GM12878 (cell line): ENCODE measurements around the gene IFITM5. TPM values are rescaled to one million over a fixed set of nuclear protein-coding genes. Genes with fewer than 3 reads are reported as not detected.

Experiments
- ATAC-seq: fragments of 200-7000 bp; cut with Tn5 transposase; 3 replicates; pipeline ENCODE4 v1.9.1; 2020; ENCODE audit warnings: mild to moderate bottlenecking, moderate library complexity
- BruUV-seq: library from RNA; stranded (reverse); fragments of 400-500 nt; replicated peaks from 2 replicates; lab custom pipeline; 2021; lab: Mats Ljungman, UMichigan
- CTCF ChIA-PET: fragments of 300-600 bp; sonication (Branson Sonifier 250); formaldehyde crosslinking; extraction: SDS; loops from one replicate; lab custom pipeline; 2021; ENCODE audit warnings: inconsistent platforms; lab: Yijun Ruan, JAX
- POLR2A ChIA-PET: fragments of 350-600 bp; formaldehyde crosslinking; extraction: SDS; loops from one replicate; lab custom pipeline; 2021; ENCODE audit warnings: inconsistent platforms; lab: Charles Lee
- RAD21 ChIA-PET: fragments of 300-600 bp; sonication (Branson Sonifier 250); formaldehyde crosslinking; loops from one replicate; lab custom pipeline; 2023; ENCODE audit warnings: antibody characterized with exemption; ENCODE audit not compliant: unreplicated experiment; lab: Charles Lee
- SMC1A ChIA-PET: fragments of 300-600 bp; sonication (Branson Sonifier 250); formaldehyde crosslinking; loops from one replicate; lab custom pipeline; 2023; ENCODE audit not compliant: unreplicated experiment, uncharacterized antibody; lab: Charles Lee
- DNase-seq: peaks from one replicate; pipeline ENCODE4 v3.0.0-alpha.2; 2011; ENCODE audit warnings: low read depth, low spot score
- FAIRE-seq: peaks from 3 replicates; lab custom pipeline; 2011; peaks lifted over from hg19 to GRCh38; lab: Jason Lieb, UNC
- H2AFZ ChIP-seq: 2 replicates; pipeline ENCODE4 v1.6.0; 2011; ENCODE audit warnings: low read depth, low read length, control low read depth; ENCODE audit not compliant: control insufficient read depth
- H3K27ac ChIP-seq: 2 replicates; pipeline ENCODE4 v1.5.1; 2011; ENCODE audit warnings: control low read depth; ENCODE audit not compliant: control insufficient read depth, insufficient read depth
- H3K27me3 ChIP-seq, 2 experiments: replicated peaks in 1 of 2; 2 replicates each; pipeline versions ENCODE4 v1.6.0 to v1.6.1; 2011; ENCODE audit warnings: low read length in 1 of 2; ENCODE audit not compliant: control insufficient read depth in 2 of 2, insufficient read depth in 2 of 2
- H3K36me3 ChIP-seq, 2 experiments: 2 replicates each; pipeline ENCODE4 v1.5.1; 2011; ENCODE audit warnings: low read length in 1 of 2; ENCODE audit not compliant: control insufficient read depth in 2 of 2, insufficient read depth in 2 of 2
- H3K4me1 ChIP-seq: 2 replicates; pipeline ENCODE4 v1.6.1; 2011; ENCODE audit warnings: mild to moderate bottlenecking, low read length, moderate library complexity, mixed read lengths; ENCODE audit not compliant: control insufficient read depth, insufficient read depth
- H3K4me2 ChIP-seq: 2 replicates; pipeline ENCODE4 v1.6.0; 2011; ENCODE audit warnings: control low read depth; ENCODE audit not compliant: control insufficient read depth, insufficient read depth
- H3K4me3 ChIP-seq: fragments of 200-600 bp; sonication (generic); 2 replicates; pipeline ENCODE4 v1.5.1; 2016
- H3K79me2 ChIP-seq: 2 replicates; pipeline ENCODE4 v1.6.0; 2011; ENCODE audit warnings: low read length; ENCODE audit not compliant: control insufficient read depth, insufficient read depth
- H3K9ac ChIP-seq: 2 replicates; pipeline ENCODE4 v1.8.0; 2011; ENCODE audit warnings: low read length, control low read depth, mixed read lengths; ENCODE audit not compliant: control insufficient read depth, insufficient read depth
- H3K9me3 ChIP-seq: replicated peaks from 3 replicates; pipeline ENCODE4 v1.5.1; 2011; ENCODE audit warnings: mild to moderate bottlenecking, low read length; ENCODE audit not compliant: control insufficient read depth, insufficient read depth
- H4K20me1 ChIP-seq: 2 replicates; pipeline ENCODE4 v1.6.0; 2011; ENCODE audit not compliant: control insufficient read depth, insufficient read depth
- BCL11A ChIP-seq: IDR thresholded peaks from 2 replicates; pipeline ENCODE4 v1.6.1; 2011; ENCODE audit warnings: low read depth, low read length
- SRF ChIP-seq, 2 experiments: IDR thresholded peaks; 2 replicates each; pipeline ENCODE4 v1.6.1; 2011; ENCODE audit warnings: low read depth in 2 of 2, low read length in 2 of 2, mild to moderate bottlenecking in 1 of 2, moderate library complexity in 1 of 2
- TBL1XR1 ChIP-seq: IDR thresholded peaks from 2 replicates; pipeline ENCODE4 v1.6.1; 2012; ENCODE audit warnings: low read depth, low read length, improper control_type of control experiment
- WGBS: methylation state at CpG from one replicate; pipeline ENCODE4 v1.1.6; 2016; ENCODE audit warnings: low lambda C conversion rate; ENCODE audit not compliant: insufficient replicate concordance, insufficient coverage; ENCODE audit errors: missing lambda C conversion rate; 5-methylcytosine and 5-hydroxymethylcytosine counted together
- in situ Hi-C: fragments of 300-500 bp; cut with MboI; formaldehyde crosslinking; loops from 9 replicates; pipeline ENCODE4 v1.14.3; 2018; ENCODE audit warnings: mixed read lengths
- intact Hi-C: fragments of 100-400 bp; cut with micrococcal nuclease; formaldehyde crosslinking; loops from one replicate; pipeline ENCODE4 v1.14.2; 2022; ENCODE audit not compliant: unreplicated experiment
- polyA plus RNA-seq, 11 experiments: library from polyadenylated mRNA; depleted of rRNA in 4 of 11; unstranded in 6 of 11; stranded (reverse) in 5 of 11; fragments of >200 nt; fragmentation: Nextera tagmentation in 4 of 11; fragmentation: Illumina TruSeq in 1 of 11; extraction: Ambion mirVana in 4 of 11; extraction: Trizol in 1 of 11; gene quantifications; 1 replicate in 1 of 11; 2 replicates in 10 of 11; pipeline versions ENCODE4 v1.2.1 to v1.2.3, GENCODE V29; 2011 to 2016; ENCODE audit warnings: inconsistent platforms in 2 of 11, missing spikeins in 2 of 11, low read depth in 1 of 11
- total RNA-seq, 4 experiments: library from RNA; depleted of rRNA in 3 of 4; stranded (reverse); fragments of >200 nt in 3 of 4; fragmentation: Illumina TruSeq in 1 of 4; extraction: Trizol in 1 of 4; gene quantifications; 2 replicates each; pipeline versions ENCODE4 v1.2.1 to v1.2.3, GENCODE V29; 2013 to 2021
- TF ChIP-seq, protein P1 (sequence below): fragments of 450-650 bp; IDR thresholded peaks from 2 replicates; pipeline ENCODE4 v1.6.1; 2017; ENCODE audit warnings: low read depth, mild to moderate bottlenecking, moderate library complexity

Gene IFITM5
- total and polyA plus RNA-seq, 10 of the 15 experiments (the other 5 are each of a cell fraction or from before 2014, with no cell fraction given): not detected

- Histone ChIP-seq H3K9ac (no peak overlapping the region), H3K4me3 (no peak overlapping the region), H3K79me2 (no peaks in the 10 kb centered on the region), H4K20me1 (no peaks in the 10 kb centered on the region), H3K36me3 (no peaks in the 10 kb centered on the region), H3K9me3 (no peaks in the 10 kb centered on the region; the same call in 2 of the 3 replicates), H3K4me2 (no peak overlapping the region), H3K27ac (no peak overlapping the region), H3K4me1 (no peaks in the 10 kb centered on the region; the same call in 1 of the 2 replicates), H3K27me3 (peaks cover 15 to 20% of the 10 kb centered on the region in 2 experiments), H2AFZ (no peak overlapping the region)
- no peak for FAIRE-seq
- in situ Hi-C loops (no loop called here), intact Hi-C loops (no loop called here)
- ChIA-PET SMC1A (no interaction called here), CTCF (interaction anchor here (0.9 kb wide), 1 partner anchor 28 kb away, joined by 4 read pairs; no protein-coding TSS in a partner anchor), RAD21 (no interaction called here), POLR2A (interaction anchor here (0.6 kb wide), 1 partner anchor 61 kb away, joined by 3 read pairs; no protein-coding TSS in a partner anchor)
- no peak for ATAC-seq
- TF ChIP-seq SRF (IDR thresholded peaks at IDR 0.05; ENCODE audit: low read depth in 2 of 2, low read length in 2 of 2): no peak
- TF ChIP-seq BCL11A: no peak
- no peak for TF ChIP-seq TBL1XR1
- TF ChIP-seq, protein P1, sequence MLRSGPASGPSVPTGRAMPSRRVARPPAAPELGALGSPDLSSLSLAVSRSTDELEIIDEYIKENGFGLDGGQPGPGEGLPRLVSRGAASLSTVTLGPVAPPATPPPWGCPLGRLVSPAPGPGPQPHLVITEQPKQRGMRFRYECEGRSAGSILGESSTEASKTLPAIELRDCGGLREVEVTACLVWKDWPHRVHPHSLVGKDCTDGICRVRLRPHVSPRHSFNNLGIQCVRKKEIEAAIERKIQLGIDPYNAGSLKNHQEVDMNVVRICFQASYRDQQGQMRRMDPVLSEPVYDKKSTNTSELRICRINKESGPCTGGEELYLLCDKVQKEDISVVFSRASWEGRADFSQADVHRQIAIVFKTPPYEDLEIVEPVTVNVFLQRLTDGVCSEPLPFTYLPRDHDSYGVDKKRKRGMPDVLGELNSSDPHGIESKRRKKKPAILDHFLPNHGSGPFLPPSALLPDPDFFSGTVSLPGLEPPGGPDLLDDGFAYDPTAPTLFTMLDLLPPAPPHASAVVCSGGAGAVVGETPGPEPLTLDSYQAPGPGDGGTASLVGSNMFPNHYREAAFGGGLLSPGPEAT: no peak
- no peak for DNase-seq
- no TSS peak for BruUV-seq
- 43% methylated on average over 69 of the region's 97 CpGs for WGBS
These were observed 20.0 kb downstream of the IFITM5 start for GRCh38 chr11:279040-279965.
